GM12892 (cell line): Measurements from ENCODE around the gene WDR43.

Experiments used
- POLR2A ChIP-seq: IDR thresholded peaks from 2 replicates; pipeline ENCODE4 v1.6.1; 2011; ENCODE audit warnings: low read depth, low read length, control low read depth
- POLR2AphosphoS5 ChIP-seq: IDR thresholded peaks from 2 replicates; pipeline ENCODE4 v1.6.1; 2011; ENCODE audit warnings: low read depth, low read length, control low read depth

DNA sequence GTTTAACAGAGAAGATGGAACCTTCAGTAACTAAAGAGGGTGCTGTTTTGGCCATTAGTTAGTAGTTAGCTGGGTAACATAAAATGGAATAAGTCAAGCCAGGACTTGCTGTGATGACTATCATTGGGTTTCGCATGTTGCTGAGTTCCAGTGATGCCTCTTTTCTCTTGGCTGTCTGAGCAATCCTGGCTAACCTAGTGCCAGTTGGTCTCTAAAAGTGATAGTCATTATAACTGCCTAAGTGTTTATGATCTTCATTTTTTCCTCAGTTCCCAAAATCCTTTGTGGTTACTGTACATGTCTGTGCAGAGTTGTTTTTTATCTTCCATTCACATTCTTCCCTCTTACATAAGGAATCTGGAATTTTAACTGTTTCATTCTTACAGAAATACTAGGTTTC, 33.4 kb downstream of the WDR43 start:
- no peak for TF ChIP-seq POLR2A
- TF ChIP-seq POLR2AphosphoS5: no peak
